ENCODE results near the gene SLC32A1. TPM values are rescaled to one million over a fixed set of nuclear protein-coding genes. Genes with fewer than 3 reads are reported as not detected.
A peak's percentile ranks its signal among the peaks of the same experiment; 100 is the strongest.

Gene SLC32A1
- total RNA-seq, 3 donors from 2014 or later: not detected

- no peak for DNase-seq
- H3K9me3 Mint-ChIP-seq: no peaks in the 10 kb centered on the region
- H3K4me3 Mint-ChIP-seq: no peak overlapping the region
- ATAC-seq: no peak
- peaks cover 46% of the 10 kb centered on the region for H3K36me3 Mint-ChIP-seq (ENCODE audit: insufficient read depth)
- H3K4me1 Mint-ChIP-seq (ENCODE audit: low read depth): peaks cover 7% of the 10 kb centered on the region
- H3K27me3 Mint-ChIP-seq (ENCODE audit: low read depth): no peaks in the 10 kb centered on the region
These were observed 30.6 kb downstream of the SLC32A1 start for GRCh38 chr20:38754924-38755323.

- Mint-ChIP-seq H3K4me3 (no peak overlapping the region), H3K36me3 (ENCODE audit: insufficient read depth) (peaks cover 48% of the 10 kb centered on the region), H3K4me1 (ENCODE audit: low read depth) (peaks cover 3% of the 10 kb centered on the region), H3K9me3 (no peaks in the 10 kb centered on the region), H3K27me3 (ENCODE audit: low read depth) (no peaks in the 10 kb centered on the region)
- ATAC-seq (no peak), DNase-seq (no peak)
These were observed 31.1 kb downstream of the SLC32A1 start for GRCh38 chr20:38755324-38755910.

- no peaks in the 10 kb centered on the region for H3K27me3 Mint-ChIP-seq (ENCODE audit: low read depth)
- H3K36me3 Mint-ChIP-seq (ENCODE audit: insufficient read depth): peaks cover 62% of the 10 kb centered on the region
- H3K9me3 Mint-ChIP-seq: no peaks in the 10 kb centered on the region
- no peaks in the 10 kb centered on the region for H3K4me1 Mint-ChIP-seq (ENCODE audit: low read depth)
- DNase-seq: no peak
- no peak overlapping the region for H3K4me3 Mint-ChIP-seq
- ATAC-seq: no peak
These were observed 33.0 kb downstream of the SLC32A1 start for GRCh38 chr20:38757145-38757775.

- peaks cover 13% of the 10 kb centered on the region for H3K4me1 Mint-ChIP-seq (ENCODE audit: low read depth)
- H3K27me3 Mint-ChIP-seq (ENCODE audit: low read depth): no peaks in the 10 kb centered on the region
- H3K36me3 Mint-ChIP-seq (ENCODE audit: insufficient read depth): peaks cover 68% of the 10 kb centered on the region
- no peak for ATAC-seq
- DNase-seq: no peak
- H3K4me3 Mint-ChIP-seq: no peak overlapping the region
- H3K9me3 Mint-ChIP-seq: no peaks in the 10 kb centered on the region
These were observed 34.8 kb downstream of the SLC32A1 start for GRCh38 chr20:38759106-38759505.

- Mint-ChIP-seq H3K4me1 (ENCODE audit: low read depth) (peaks cover 25% of the 10 kb centered on the region), H3K27me3 (ENCODE audit: low read depth) (no peaks in the 10 kb centered on the region), H3K4me3 (no peak overlapping the region), H3K9me3 (no peaks in the 10 kb centered on the region), H3K36me3 (ENCODE audit: insufficient read depth) (peaks cover 67% of the 10 kb centered on the region)
- ATAC-seq (no peak), DNase-seq (no peak)
These were observed 36.7 kb downstream of the SLC32A1 start for GRCh38 chr20:38760978-38761377.

- no peak overlapping the region for H3K4me3 Mint-ChIP-seq
- H3K36me3 Mint-ChIP-seq (ENCODE audit: insufficient read depth): peaks cover 68% of the 10 kb centered on the region
- DNase-seq (no peak), ATAC-seq (no peak)
- no peaks in the 10 kb centered on the region for H3K9me3 Mint-ChIP-seq
- H3K27me3 Mint-ChIP-seq (ENCODE audit: low read depth): no peaks in the 10 kb centered on the region
- H3K4me1 Mint-ChIP-seq (ENCODE audit: low read depth): peaks cover 25% of the 10 kb centered on the region
These were observed 37.9 kb downstream of the SLC32A1 start for GRCh38 chr20:38762174-38762573.

GRCh38 chr20:38763616-38764015 lies 39.3 kb downstream of the SLC32A1 start:
- no peak for ATAC-seq
- Mint-ChIP-seq H3K4me1 (ENCODE audit: low read depth) (peaks cover 25% of the 10 kb centered on the region), H3K36me3 (ENCODE audit: insufficient read depth) (peaks cover 69% of the 10 kb centered on the region), H3K9me3 (no peaks in the 10 kb centered on the region), H3K27me3 (ENCODE audit: low read depth) (no peaks in the 10 kb centered on the region), H3K4me3 (no peak overlapping the region)
- DNase-seq: no peak

- ATAC-seq (peak; percentile 100), DNase-seq (peak; percentile 34)
- Mint-ChIP-seq H3K27me3 (ENCODE audit: low read depth) (no peaks in the 10 kb centered on the region), H3K4me3 (no peak overlapping the region), H3K4me1 (ENCODE audit: low read depth) (peaks cover 25% of the 10 kb centered on the region), H3K36me3 (ENCODE audit: insufficient read depth) (peaks cover 69% of the 10 kb centered on the region), H3K9me3 (no peaks in the 10 kb centered on the region)
These were observed 40.5 kb downstream of the SLC32A1 start for GRCh38 chr20:38764567-38765318.

- Mint-ChIP-seq H3K4me3 (no peak overlapping the region), H3K4me1 (ENCODE audit: low read depth) (peaks cover 25% of the 10 kb centered on the region), H3K36me3 (ENCODE audit: insufficient read depth) (peaks cover 60% of the 10 kb centered on the region), H3K9me3 (no peaks in the 10 kb centered on the region), H3K27me3 (ENCODE audit: low read depth) (no peaks in the 10 kb centered on the region)
- DNase-seq (no peak), ATAC-seq (no peak)
These were observed 41.8 kb downstream of the SLC32A1 start for GRCh38 chr20:38766071-38766470.

- Mint-ChIP-seq H3K4me3 (no peak overlapping the region), H3K9me3 (peaks cover 10% of the 10 kb centered on the region), H3K27me3 (ENCODE audit: low read depth) (no peaks in the 10 kb centered on the region), H3K36me3 (ENCODE audit: insufficient read depth) (peaks cover 63% of the 10 kb centered on the region), H3K4me1 (ENCODE audit: low read depth) (peaks cover 7% of the 10 kb centered on the region)
- DNase-seq (no peak), ATAC-seq (no peak)
These were observed 45.4 kb downstream of the SLC32A1 start for GRCh38 chr20:38769376-38770295.

- peaks cover 60% of the 10 kb centered on the region for H3K36me3 Mint-ChIP-seq (ENCODE audit: insufficient read depth)
- no peak for DNase-seq
- H3K4me1 Mint-ChIP-seq (ENCODE audit: low read depth): no peaks in the 10 kb centered on the region
- no peak overlapping the region for H3K4me3 Mint-ChIP-seq
- H3K27me3 Mint-ChIP-seq (ENCODE audit: low read depth): no peaks in the 10 kb centered on the region
- H3K9me3 Mint-ChIP-seq: peaks cover 10% of the 10 kb centered on the region
- ATAC-seq: no peak
These were observed 46.3 kb downstream of the SLC32A1 start for GRCh38 chr20:38770546-38770945.

- Mint-ChIP-seq H3K27me3 (ENCODE audit: low read depth) (no peaks in the 10 kb centered on the region), H3K4me3 (no peak overlapping the region), H3K36me3 (ENCODE audit: insufficient read depth) (peaks cover 56% of the 10 kb centered on the region), H3K9me3 (peaks cover 10% of the 10 kb centered on the region), H3K4me1 (ENCODE audit: low read depth) (no peaks in the 10 kb centered on the region)
- ATAC-seq (no peak), DNase-seq (no peak)
These were observed 46.7 kb downstream of the SLC32A1 start for GRCh38 chr20:38770970-38771369.

- peaks cover 10% of the 10 kb centered on the region for H3K9me3 Mint-ChIP-seq
- H3K4me1 Mint-ChIP-seq (ENCODE audit: low read depth): no peaks in the 10 kb centered on the region
- peaks cover 51% of the 10 kb centered on the region for H3K36me3 Mint-ChIP-seq (ENCODE audit: insufficient read depth)
- ATAC-seq (no peak), DNase-seq (no peak)
- H3K27me3 Mint-ChIP-seq (ENCODE audit: low read depth): no peaks in the 10 kb centered on the region
- no peak overlapping the region for H3K4me3 Mint-ChIP-seq
These were observed 47.3 kb downstream of the SLC32A1 start for GRCh38 chr20:38771621-38772020.

- no peak overlapping the region for H3K4me3 Mint-ChIP-seq
- no peaks in the 10 kb centered on the region for H3K27me3 Mint-ChIP-seq (ENCODE audit: low read depth)
- H3K4me1 Mint-ChIP-seq (ENCODE audit: low read depth): no peaks in the 10 kb centered on the region
- ATAC-seq (no peak), DNase-seq (no peak)
- H3K9me3 Mint-ChIP-seq: peaks cover 10% of the 10 kb centered on the region
- H3K36me3 Mint-ChIP-seq (ENCODE audit: insufficient read depth): peaks cover 41% of the 10 kb centered on the region
These were observed 49.9 kb downstream of the SLC32A1 start for GRCh38 chr20:38774167-38774566.
